Measurements from ENCODE around the gene RBM20. TPM values are rescaled to one million over a fixed set of nuclear protein-coding genes. Genes with fewer than 3 reads are reported as not detected.

Gene RBM20
- total RNA-seq, 1 experiment from 2014 or later, result not detected

DNA sequence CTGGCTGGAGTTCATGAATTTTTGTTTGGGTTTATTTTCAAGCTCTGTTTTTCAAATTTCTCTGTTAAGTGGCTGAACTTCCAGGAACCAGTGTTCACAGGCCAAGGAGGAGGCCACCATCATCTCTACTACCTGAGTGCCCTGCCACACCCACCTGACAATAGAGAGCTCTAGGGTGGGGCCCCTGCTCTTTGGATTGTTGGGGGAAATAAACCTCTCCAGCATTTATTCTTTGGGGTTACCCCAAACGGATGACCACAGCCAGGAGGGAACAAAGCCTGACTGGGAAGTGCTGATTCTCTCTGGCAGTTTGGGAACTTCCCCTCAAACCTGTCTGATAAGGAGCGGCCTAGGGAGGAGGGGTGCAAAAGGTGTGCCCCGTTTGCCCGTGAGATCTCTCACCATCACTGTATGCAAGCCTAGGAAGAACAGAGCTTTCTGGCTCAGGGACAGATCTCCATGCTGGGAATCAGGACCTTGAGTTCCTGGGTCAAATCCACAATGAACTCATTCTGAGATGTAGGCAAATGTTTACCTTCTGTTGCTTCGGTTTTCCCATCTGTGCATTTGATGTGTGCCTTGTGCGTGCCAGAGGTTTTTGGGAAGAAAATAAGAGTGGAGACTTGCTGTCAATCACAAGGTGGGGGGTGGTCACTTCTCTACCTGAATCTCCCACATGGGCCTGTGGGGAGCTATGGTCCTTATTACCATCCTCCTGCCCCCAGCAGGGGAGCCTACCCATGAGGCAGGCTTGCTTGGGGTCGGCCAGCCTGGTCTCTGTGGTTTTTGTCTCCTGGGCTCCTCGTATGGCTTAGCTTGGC lies 199.9 kb downstream of the RBM20 start:
- Histone ChIP-seq H3K9me3 (no peaks in the 10 kb centered on the region), H3K4me3 (no peak overlapping the region), H3K36me3 (no peaks in the 10 kb centered on the region), H3K27me3 (no peaks in the 10 kb centered on the region)
- DNase-seq, result no peak

DNA sequence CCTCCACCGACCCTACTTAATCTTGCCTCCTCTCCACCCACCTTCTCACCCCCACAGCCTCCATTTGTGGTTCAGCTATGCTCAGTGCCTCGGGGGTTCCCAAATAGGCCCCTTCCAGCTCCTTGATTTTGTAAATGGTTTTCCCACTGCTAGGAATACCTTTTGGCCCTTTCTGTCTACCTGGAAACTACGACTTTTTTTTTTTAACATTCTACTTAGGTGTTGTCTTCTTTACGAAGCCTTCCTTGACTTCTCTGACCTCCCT lies 200.4 kb downstream of the RBM20 start:
- H3K9me3 ChIP-seq, result no peaks in the 10 kb centered on the region
- DNase-seq, result no peak
- no peaks in the 10 kb centered on the region for H3K36me3 ChIP-seq
- H3K27me3 ChIP-seq, result no peaks in the 10 kb centered on the region
- no peak overlapping the region for H3K4me3 ChIP-seq

DNA sequence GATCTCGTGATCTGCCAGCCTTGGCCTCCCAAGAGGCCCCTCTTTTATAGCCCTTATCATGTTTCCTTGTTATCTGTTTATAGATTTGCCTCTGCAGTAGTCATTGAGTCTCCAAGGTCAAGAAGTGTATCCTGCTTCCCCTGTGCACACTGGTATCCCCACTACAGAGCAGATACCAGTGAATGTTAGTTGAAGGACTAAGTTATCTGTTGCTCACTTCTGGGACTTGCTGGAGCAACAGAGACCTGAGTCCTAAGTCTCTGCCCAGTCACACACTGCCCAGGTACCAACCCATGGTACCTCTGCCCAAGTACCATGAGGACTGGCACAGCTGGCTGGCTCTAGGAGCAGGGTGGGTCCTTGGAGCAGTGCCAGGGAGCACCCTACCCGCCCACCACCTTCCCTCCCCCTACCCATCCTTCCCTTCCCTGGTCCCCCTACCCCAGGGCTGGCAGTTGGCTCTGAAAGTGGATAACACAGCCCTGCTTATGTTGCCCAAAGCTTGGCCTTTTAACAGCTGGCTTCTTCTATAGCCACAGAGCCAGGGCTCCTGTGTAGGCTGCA lies 201.1 kb downstream of the RBM20 start:
- no peak for DNase-seq
- Histone ChIP-seq H3K27me3 (no peaks in the 10 kb centered on the region), H3K9me3 (no peaks in the 10 kb centered on the region), H3K4me3 (no peak overlapping the region), H3K36me3 (no peaks in the 10 kb centered on the region)

DNA sequence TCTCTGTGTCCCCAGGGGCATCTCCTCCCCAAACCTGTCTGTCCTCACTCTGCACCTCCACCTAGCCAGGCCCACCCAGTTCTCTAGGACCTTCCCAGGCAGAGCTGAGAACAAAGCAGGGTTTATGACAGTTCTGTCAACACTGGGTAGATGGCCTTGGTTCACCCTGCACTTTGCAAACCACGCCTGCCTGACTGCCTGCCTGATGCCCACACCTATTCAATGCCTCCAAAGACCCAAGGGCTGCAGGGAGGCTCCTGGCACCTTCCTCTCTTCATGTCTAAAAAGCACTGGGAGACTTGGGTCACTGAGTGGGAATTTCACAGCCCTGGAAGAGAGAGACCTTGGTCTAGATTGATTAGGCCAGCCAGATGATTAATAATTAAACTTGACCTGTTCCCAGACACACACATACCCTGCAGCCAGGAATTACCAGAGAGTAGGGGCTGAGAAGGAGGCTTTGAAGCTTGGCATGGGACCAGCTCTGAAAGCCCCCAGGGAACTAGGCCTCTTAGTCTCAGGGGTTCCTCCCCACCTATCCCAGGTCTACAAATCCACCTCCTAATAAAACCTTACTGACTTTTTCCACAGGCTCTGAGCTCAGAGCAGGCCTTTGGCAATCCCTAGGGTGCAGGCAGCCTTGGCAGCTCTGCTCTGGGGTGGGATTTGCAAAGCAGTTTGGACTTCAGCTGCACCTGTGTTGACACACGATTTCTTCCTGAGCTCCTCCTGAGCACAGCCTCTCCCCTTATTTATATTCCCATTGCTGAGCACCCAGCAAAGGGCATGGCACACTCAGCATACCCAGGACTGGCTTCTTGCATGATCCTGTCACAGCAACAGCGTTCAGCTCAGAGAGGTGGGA lies 201.9 kb downstream of the RBM20 start:
- no peaks in the 10 kb centered on the region for H3K9me3 ChIP-seq
- no peak overlapping the region for H3K4me3 ChIP-seq
- no peaks in the 10 kb centered on the region for H3K36me3 ChIP-seq
- no peak for DNase-seq
- no peaks in the 10 kb centered on the region for H3K27me3 ChIP-seq

DNA sequence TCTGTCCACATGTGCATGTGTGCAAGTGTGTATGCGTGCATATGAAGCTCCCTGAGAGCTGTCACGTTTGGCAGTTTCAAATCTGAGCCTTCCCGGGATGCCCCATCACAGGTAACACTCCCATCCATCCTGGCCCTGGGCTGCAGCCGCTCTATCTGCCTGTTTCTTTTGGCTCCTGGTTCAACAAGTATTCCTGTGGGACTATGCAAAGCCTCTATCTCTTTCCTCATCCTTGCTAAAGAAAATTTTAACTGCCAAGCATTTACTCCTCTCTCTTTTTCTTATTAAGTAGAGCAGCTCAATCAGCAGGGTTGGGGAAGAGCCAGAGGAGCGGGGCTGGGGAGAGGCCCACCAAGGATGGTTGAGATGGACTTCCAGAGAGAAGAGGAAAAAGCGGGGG lies 203.2 kb downstream of the RBM20 start:
- H3K36me3 ChIP-seq, result no peaks in the 10 kb centered on the region
- H3K27me3 ChIP-seq, result no peaks in the 10 kb centered on the region
- H3K9me3 ChIP-seq, result no peaks in the 10 kb centered on the region
- H3K4me3 ChIP-seq, result no peak overlapping the region
- DNase-seq, result no peak

DNA sequence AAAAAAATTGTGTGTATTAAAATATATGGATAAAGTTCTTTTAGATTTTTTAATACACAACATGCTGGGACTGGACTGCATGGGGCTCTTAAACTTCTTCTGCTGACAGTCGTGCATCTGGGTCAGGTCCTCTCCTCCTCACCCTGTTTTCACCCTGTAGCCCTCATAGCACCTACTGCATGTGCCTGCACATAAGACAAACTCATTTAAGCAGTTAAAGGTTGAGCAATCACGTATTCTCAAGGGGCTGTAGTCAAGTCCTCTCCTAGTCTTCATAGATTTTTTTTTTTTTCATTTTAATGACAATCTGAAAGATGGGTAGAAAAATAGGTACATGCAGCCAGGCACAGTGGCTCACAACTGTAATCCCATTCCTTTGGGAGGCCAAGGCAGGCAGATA lies 204.0 kb downstream of the RBM20 start:
- DNase-seq, result no peak
- H3K4me3 ChIP-seq, result no peak overlapping the region
- H3K36me3 ChIP-seq, result no peaks in the 10 kb centered on the region

DNA sequence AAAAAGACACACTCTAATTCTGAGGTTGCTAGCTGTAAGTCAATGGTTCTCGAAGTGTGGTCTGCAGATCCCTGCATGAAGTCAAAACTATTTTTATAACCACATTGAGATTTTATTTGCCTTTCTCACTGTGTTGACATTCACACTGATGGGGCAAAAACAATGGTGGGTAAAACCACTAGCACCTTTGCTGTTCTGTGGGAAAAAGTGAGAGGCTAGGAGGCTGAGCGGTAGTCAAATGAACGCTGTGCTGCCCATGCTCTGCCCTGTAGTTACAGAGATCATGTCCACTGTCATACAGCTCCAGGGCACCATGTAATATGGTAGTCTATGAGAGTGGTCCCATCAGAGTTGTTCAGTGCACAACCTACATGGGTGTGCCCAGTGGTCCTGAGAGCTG lies 206.0 kb downstream of the RBM20 start:
- H3K9me3 ChIP-seq, result no peaks in the 10 kb centered on the region
- H3K27me3 ChIP-seq, result no peaks in the 10 kb centered on the region; the same call in 1 of the 2 replicates
- no peak overlapping the region for H3K4me3 ChIP-seq
- DNase-seq, result no peak
- H3K36me3 ChIP-seq, result no peaks in the 10 kb centered on the region

More for the DNA sequence above, 204.0 kb downstream of the RBM20 start:
- no peaks in the 10 kb centered on the region for H3K9me3 ChIP-seq
- H3K27me3 ChIP-seq, result no peaks in the 10 kb centered on the region

DNA sequence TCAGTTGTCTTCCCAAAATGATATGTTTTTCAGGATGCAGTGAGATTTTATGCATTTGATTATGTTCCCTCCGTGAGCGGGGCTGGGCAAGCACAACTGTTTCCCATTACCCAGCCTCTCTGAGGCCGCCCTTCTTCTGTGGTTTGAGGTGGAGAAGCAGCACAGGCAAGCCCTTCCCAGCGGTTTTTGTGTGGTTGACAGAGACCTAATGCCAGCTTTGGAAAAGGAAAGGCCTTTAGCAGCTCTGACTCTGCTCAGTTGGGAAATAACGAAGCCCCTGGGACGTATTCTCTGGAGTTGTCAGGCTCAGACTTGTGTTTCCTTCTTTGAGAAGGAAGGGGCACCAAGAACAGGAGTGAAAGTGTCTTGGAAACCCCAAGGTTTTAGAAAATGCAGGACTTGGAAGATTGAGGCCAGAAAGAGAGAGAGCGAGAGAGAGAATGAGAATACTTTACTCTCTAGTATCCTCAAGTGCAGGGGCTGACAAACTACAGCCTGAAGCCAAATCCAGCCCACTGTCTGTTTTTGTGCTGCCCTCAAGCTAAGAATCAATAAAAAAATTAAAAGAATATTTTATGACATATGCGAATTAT lies 207.0 kb downstream of the RBM20 start:
- no peaks in the 10 kb centered on the region for H3K9me3 ChIP-seq
- no peak overlapping the region for H3K4me3 ChIP-seq
- no peak for DNase-seq
- no peaks in the 10 kb centered on the region; the same call in 1 of the 2 replicates for H3K27me3 ChIP-seq
- H3K36me3 ChIP-seq, result no peaks in the 10 kb centered on the region

DNA sequence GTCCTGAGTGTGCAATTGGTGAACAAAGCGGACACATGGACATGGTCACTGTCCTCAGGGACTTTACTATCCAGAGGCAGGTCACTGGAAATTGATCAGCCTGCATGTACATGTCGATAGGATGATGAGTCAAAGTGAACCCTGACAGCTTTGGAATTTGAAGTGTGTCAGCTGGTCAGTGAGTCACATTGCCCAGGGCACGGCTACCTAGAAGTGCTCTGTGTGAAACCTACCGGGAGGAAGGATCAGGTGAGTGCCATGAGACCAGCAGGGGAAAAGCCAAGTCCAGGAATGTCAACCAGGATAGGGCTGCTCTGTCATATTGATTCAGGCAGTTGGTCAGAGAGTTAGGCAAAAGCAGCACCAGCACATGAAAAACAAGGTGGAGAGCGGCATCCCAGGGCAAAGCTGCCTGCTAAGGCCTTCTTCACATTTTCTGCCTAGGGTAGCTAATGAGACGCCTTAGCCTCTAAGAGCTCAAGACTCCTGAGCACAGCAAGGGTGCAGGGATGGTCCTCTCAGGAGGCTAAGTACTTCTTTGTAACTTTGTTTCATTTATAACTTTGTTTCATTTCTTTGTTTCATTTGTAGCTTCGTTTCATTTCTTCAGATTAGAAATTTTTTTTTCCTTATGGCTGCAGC lies 208.2 kb downstream of the RBM20 start:
- no peak for DNase-seq
- H3K36me3 ChIP-seq, result no peaks in the 10 kb centered on the region
- no peaks in the 10 kb centered on the region; the same call in 1 of the 2 replicates for H3K27me3 ChIP-seq
- H3K4me3 ChIP-seq, result no peak overlapping the region
- no peaks in the 10 kb centered on the region for H3K9me3 ChIP-seq

DNA sequence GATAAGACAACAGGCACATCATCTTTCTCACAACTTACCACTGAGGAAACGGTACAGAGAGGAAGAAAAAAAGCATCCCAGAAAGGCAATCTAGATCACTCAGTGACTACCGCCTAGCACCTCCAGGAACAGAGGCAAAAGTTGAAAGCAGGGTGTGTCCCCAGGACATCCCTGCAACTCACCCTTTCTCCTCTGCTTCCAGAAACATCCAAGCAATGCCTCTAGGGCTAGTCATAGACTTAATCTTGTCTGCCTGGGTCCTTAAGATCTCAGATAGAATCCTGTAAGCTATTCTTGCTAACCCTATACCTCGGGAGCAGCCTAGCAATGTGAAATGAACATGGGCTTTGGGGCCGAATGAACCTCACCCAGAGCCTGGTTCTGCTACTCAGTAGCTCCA lies 208.8 kb downstream of the RBM20 start:
- no peak for DNase-seq
- H3K4me3 ChIP-seq, result no peak overlapping the region
- H3K9me3 ChIP-seq, result no peaks in the 10 kb centered on the region
- H3K27me3 ChIP-seq, result no peaks in the 10 kb centered on the region; the same call in 1 of the 2 replicates
- no peaks in the 10 kb centered on the region for H3K36me3 ChIP-seq

DNA sequence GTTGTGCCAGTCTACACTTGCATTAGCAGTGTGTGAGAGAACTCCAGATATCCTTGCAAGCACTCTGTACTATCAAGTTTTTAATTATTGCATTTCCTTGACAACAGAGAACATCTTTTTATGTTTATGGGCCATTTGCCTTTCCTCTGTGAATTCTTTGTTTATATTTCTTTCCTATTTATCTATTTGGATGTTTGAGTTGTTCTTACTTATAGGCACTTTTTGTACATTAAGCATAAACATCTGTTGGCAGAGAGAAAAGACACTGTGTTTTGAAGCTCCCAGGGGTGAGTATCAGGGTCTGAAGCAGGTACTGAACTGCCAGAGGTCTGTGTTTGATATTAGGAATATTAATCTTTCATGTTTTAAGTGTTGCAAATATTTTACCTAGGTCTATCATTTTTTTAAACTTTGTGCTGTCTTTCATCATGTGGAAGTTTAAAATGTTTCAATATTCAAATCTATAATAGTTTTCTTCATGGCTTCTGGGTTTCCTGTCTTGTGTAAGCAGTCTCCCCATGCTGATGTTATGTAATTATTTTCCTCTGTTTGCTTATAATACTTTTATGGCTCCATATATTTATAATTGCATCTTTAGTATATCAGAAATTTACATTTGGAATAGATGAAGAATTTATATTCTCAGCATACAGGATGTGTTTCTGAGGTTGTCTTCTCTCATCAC lies 209.9 kb downstream of the RBM20 start:
- DNase-seq, result no peak
- H3K27me3 ChIP-seq, result no peaks in the 10 kb centered on the region; the same call in 1 of the 2 replicates
- H3K4me3 ChIP-seq, result no peak overlapping the region
- H3K36me3 ChIP-seq, result no peaks in the 10 kb centered on the region
- H3K9me3 ChIP-seq, result no peaks in the 10 kb centered on the region

DNA sequence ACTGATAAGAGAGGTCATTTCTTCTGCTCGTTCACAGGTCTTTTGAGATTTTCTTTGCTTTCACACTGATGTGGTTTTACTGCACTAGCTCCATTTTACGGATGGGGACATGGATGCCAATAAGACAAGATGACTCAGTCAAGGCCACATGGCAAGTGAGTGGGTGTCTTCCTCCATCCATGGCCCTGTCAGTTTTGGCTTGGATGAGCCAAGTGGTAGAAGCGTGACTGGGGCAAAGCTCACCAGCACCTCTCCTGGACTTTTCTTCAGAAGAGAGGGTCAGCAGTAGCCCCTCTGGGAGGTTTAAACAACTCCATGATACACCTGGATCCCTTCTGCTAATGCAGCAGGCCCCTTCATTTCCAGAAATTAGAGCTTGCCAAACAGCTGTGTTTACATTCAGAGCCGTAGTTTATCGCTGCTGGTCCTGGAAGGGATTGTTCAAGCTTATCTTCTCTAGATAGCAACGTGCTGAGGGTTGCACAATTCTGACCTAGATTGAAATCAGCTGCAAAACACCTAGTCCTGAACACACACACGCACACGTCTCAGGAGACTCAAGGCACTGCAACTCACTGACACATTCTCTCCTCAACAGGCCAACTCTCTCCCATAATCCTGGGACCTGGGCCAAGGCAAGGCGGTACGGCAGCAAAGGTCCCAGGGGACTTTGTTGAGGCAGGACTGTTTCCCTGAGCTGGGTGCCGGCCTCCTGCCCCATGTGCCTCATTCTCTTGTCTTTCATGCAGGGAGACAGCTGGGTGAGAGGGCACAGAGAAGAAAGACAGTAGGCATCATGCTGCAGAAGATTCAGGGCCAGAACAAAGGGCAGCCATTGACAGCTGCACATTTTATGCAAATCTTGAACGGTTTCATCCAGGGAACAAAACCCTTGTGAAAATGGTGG lies 213.4 kb downstream of the RBM20 start:
- Histone ChIP-seq H3K27me3 (no peaks in the 10 kb centered on the region; the same call in 1 of the 2 replicates), H3K4me3 (no peak overlapping the region), H3K9me3 (no peaks in the 10 kb centered on the region), H3K36me3 (no peaks in the 10 kb centered on the region)
- no peak for DNase-seq

DNA sequence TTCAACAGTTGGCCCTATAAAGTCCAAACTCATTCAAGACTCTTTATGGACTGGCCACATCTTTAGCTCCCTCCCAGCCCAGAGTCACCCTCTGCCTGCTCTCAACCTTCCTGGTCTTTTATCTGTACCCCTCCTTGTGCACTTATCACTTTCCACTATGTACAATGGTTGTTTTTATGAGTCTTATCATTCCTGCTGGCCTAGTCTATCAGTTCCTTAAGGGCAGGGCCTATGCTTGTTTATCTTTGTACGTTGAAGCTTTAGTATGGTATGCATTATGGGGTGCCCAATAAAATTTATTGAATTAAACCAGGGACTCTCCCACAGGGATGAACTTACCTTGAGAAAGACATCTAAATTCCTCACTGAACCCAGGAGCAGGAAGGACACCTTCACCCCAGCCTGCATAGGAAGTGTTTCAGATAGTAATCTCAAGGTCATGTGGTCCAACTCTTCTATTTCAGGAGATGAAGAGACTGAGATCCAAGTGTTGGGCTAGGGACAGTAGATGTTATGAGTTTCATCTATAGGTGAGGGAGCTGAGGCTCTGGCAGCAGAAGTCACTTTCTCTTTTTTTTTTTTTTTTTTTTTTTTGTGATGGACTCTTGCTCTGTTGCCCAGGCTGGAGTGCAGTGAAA lies 214.3 kb downstream of the RBM20 start:
- no peaks in the 10 kb centered on the region for H3K9me3 ChIP-seq
- no peaks in the 10 kb centered on the region for H3K36me3 ChIP-seq
- H3K27me3 ChIP-seq, result no peaks in the 10 kb centered on the region; the same call in 1 of the 2 replicates
- no peak for DNase-seq
- no peak overlapping the region for H3K4me3 ChIP-seq

DNA sequence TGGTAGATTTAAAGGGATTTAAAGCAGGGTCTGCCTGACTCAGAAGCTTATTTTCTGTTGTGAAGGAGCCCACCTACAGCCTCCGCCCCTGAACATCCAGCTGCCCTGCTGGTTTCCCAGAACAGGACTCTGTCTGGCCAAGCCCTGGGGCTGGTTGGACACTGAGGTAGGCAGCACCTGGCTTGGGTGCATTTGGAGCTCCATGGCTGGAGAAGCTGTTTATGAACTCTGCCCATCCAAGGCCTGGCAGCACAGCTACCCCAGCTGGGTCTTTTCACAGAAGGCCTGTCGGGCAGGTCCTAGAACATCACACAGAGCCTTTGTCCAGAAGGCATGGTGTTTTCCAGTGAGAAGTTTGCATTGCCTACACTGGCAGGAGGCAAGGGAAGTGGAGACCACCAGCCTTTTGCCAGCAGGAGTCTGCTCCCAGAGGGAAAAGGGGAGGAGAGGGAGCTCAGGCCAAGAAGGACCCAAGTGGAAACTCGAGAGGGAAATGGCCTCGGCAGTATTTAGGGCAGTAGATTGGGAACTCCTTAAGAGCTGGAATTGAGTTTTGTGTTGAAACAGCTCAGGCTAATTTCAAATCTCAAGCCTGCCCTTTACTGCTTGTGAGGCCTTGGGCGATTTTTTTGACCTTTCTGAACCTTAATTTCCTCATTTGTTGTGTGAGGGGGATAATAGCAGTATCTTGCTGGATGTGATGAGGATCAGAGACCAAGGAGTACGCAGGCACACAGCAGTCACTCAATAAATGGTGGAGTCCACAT lies 215.3 kb downstream of the RBM20 start:
- no peaks in the 10 kb centered on the region for H3K9me3 ChIP-seq
- H3K4me3 ChIP-seq, result no peak overlapping the region
- no peak for DNase-seq
- no peaks in the 10 kb centered on the region for H3K36me3 ChIP-seq
- no peaks in the 10 kb centered on the region for H3K27me3 ChIP-seq

Measured in MG63 (cell line).